C4-2B (cell line): ENCODE measurements around the gene PPP1R13L.

ENCODE experiments used
- CTCF ChIP-seq: fragments of 450-650 bp; conservative IDR thresholded peaks from 2 replicates; pipeline ENCODE4 v1.5.1; 2017; ENCODE audit warnings: mild to moderate bottlenecking
- ZFX ChIP-seq: fragments of 450-650 bp; IDR thresholded peaks from 2 replicates; pipeline ENCODE4 v1.6.1; 2017

DNA sequence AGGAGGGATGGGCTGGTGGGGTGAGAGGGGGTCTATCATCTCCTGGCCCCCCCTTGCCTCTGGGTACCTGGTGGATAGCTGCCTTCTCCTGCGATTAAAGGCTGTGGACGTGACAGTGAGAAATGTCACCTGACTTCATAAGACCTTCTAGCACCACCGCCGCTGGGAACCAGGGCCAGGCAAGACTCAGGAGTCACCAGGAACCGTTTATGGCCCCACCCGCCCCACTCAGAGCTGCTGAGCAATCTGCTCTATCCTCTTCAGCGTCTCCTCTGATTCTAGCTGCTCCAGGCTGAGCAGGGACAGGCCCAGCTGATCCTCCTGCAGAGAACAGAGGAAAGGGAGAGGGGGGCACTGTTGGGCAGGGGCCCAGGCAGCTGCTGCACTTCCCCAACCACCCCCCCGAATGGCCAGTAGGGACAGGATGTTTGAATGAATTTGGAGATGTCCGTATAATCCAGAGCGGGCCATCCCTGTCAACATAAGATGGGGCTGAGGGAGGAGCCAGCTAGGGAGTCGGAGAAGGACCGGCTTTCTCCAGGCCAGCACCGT, 53.4 kb downstream of the PPP1R13L start:
- TF ChIP-seq CTCF (no peak), ZFX (no peak)
